Erythroblast (primary cell): ENCODE results near the gene ZNRF2.

Experiments used
- GATA1 ChIP-seq: IDR thresholded peaks from 2 replicates; pipeline ENCODE4 v1.6.1; 2011; ENCODE audit warnings: low read depth, mild to moderate bottlenecking, control low read depth, low read length, moderate library complexity
- POLR2A ChIP-seq: IDR thresholded peaks from 2 replicates; pipeline ENCODE4 v1.6.1; 2011; ENCODE audit warnings: mild to moderate bottlenecking, low read length

DNA sequence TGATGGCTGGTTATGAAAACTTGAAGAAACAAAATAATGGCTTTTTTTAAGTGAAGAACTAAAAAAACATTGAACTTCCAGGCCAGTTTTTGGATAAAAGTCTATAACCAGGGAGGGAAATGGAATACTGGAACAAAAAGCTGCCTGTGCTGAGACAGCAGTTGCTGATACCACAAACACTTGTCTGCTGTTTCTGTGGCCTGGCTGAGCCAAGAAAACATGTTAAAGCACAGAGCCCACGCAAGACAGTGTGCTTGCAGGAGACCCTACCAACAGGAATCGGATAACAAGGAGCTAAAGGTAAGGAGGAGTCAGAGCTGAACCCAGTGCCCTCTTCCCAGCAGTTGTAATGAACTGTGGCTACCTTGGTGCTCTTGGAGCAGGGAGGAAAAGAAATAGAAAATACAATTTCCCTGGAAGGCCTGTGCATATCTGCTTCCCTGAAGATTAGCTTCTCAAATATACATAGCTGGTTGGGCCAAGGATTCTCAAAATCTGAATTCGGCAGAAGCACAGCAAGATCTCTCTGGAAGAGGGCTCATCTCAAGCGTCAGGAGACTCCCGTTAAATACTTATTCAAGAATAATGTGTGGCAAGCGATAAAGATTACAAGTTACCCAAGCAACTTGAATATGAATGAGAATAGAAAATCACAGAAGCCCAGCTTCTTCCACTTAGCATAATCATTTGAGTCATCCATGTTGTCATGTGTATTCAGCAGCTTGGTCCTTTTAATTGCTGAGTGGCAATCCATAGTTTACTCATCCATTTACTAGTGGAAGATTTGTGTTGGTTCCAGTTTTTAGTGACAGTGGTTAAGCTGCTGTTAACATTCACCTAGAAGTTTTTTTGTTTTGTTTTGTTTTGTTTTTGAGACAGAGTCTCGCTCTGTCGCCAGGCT is 106.6 kb downstream of the ZNRF2 start:
- no peak for TF ChIP-seq POLR2A
- no peak for TF ChIP-seq GATA1
